GM18870 (cell line): ENCODE measurements around the gene ANKRD39.

Experiments
- ATAC-seq: cut with Tn5 transposase; IDR thresholded peaks from one replicate; pipeline ENCODE4 v1.9.1; 2021; ENCODE audit warnings: moderate library complexity; ENCODE audit not compliant: unreplicated experiment

Gene ANKRD39

GRCh38 chr2:96859099-96859649 lies 1.4 kb upstream of the ANKRD39 start:
- no peak for ATAC-seq

GRCh38 chr2:96856776-96857666 lies 795 bp downstream of the ANKRD39 start:
- peak; percentile 23 for ATAC-seq

DNA sequence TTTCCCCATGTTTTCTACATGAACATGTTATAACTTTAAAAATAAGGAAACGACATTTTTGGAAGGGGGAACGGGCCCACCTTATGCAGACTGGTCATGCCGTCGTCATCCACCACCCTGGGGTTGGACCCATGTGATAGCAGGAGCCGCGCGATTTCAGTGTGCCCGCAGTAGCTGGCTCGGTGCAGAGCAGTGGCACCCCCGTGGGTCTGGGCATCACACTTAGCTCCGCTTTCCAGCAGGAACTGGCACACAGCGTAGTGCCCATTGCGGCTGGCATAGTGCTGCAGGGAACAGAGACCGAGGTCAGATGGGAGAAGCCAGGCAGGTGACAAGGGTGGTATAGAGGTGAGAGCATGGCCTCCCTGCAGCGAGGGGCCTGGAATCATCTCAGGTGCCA lies 4.5 kb downstream of the ANKRD39 start:
- ATAC-seq: no peak

DNA sequence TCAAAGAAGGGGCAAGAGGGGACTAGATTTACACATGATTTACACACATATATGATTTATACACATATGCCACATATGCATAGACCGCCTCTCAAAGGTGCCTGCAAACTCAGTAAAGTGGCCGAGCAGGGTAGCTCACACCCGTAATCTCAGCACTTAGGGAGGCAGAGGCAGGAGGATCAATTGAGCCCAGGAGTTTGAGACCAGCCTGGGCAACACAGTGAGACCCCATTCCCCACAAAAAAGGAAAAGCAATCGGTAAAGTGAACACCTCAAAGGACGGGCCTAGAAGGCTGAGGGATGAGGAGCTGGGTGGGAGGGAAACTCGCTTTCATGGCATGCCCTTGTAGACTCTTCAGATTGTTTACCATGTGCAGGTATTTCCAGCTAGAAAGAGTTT lies 5.1 kb downstream of the ANKRD39 start:
- no peak for ATAC-seq

DNA sequence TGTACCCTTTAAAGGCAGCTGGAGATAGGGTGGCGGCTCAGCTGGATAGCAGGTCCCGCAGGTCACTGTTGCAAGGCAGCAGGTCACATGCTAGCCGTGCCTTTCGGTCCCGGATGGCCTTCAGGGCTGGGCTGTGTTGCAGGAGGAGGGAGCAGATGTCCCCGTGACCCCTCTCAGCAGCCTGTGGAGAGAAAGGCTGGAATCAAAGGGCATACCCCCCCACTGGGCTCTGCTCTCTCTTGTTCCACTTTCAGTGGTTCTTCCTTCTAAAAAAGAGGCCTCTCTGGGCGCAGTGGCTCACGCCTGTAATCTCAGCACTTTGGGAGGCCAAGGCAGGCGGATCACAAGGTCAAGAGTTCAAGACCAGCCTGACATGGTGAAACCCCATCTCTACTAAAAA lies 9.6 kb downstream of the ANKRD39 start:
- ATAC-seq: no peak

DNA sequence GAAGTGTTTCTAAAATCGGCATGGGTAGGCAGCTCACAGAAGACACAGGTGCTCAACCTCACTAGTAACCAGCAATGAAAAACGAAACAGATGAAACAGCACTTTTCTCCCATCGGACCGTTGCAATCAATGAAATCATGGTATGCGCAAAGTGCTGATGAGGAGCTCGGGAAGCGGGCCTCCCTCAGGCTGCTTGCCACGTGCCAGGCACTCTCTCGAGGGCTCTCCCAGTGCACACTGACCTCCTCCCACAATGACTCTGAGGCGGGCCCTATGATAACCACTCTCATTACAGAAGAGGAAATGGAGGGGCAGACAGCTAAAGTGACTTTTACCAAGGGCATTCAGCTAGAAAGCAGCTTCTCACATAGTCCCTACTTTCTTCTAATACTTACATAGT lies 10.2 kb downstream of the ANKRD39 start:
- ATAC-seq: no peak

- ATAC-seq: no peak
Observed at GRCh38 chr2:96846825-96847224, 11.0 kb downstream of the ANKRD39 start.

DNA sequence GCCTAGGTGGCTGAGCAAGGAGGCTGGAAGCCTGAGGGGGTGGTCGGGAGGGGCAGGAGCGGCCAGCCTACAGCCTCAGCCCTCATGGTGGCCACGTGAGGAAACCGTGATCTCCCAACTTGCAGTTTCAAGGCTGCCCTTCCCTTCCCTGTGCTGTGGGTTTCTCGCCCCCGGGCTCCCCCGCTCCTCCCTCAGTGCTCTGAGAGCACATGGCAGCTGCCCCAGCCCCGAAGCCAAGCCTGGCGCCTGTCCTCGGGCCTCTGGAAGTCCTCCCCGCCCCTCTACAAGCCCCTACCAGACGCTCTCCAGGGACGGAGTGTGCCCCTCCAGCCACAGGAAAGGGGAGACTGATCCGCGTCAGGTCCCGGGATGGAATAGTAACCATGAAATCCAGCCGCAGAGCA lies 13.4 kb downstream of the ANKRD39 start:
- ATAC-seq: no peak

DNA sequence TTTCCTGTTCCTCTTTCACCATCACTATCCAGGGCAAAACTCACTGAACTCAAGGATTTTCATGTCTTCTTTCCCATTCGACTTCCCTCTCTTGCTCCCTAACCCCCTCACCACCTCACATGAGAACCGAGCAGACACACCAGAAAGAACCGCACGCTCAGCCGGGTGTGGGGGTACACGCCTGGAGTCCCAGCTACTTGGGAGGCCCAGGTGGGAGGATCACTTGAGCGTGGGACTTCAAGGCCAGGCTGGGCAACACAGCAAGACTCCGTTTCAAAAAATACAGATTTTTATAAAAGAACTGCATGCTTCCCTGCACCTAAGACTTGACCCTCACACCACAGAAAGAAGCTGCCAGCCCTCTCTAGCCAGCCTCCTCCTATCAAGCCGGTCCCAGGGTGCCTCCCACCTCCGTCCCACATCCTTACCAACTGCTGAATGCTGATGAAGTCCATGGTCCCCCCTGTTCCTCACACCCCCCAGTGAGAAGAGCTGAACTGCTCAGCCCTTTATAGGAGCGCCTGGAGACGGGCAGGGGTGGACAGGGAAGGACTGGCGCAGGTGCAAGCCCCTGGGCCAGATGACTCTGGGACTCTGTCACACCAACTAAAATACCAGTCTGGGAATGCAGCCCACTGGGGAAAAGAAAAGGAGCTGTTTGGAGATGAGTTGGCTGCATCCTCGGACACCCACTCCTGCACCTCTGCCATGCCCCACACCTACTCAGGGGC lies 14.1 kb downstream of the ANKRD39 start, which contains the start of gene ANKRD23:
Gene ANKRD23 (minus strand): TSS at position 484 of the 731 bp plus-strand sequence. CDS start 29 bp downstream, at position 455.
- no peak for ATAC-seq

GRCh38 chr2:96842600-96842999 lies 15.2 kb downstream of the ANKRD39 start:
- no peak for ATAC-seq

- no peak for ATAC-seq
Observed at GRCh38 chr2:96841701-96842495, 15.9 kb downstream of the ANKRD39 start.

DNA sequence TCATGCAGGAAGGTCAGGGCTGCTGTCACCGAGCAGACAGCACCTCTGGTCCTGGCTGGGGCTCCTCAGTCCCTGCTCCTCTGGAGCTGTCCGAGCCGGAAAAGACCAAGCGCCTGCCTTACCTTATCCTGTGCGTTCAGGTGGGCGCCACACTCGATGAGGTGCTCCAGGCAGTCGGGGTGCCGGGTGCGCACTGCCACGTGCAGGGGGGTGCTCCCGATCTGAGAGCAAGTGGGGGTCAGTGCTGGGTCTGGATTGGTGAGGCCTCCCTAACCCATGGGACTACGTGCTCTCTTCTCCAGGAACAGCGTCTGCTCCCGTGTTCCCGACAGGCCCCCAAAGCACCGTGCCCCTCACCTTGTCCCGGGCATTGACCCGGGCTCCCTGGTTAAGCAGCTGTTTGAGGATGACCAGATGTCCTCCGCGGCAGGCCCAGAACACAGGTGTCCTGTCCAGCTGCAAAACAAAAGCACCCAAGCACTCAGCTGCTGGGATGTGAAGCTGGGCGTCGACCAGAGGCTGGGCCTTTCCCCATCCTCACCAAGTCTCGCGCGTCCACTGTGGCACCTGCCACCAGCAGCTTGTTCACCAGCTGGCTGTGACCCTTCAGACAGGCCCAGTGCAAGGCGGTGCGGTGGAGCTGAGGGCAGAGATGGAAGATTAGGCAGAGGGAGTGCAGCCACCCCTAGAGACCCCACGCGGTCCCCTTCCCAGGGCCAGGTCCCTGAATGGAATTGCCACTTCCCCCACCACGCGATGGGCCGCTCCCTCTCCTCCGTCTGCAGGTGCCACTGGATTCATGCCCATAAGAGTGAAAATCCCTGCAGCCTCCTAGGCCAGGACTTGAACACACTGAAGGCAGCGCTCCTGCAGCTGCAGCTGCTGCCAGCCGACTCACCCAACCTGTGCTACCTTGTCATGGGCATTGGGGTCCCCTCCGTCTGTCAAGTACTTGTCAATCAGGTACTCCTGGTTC lies 17.7 kb downstream of the ANKRD39 start:
- ATAC-seq: no peak

GRCh38 chr2:96839293-96839874 lies 18.4 kb downstream of the ANKRD39 start:
- ATAC-seq: no peak

DNA sequence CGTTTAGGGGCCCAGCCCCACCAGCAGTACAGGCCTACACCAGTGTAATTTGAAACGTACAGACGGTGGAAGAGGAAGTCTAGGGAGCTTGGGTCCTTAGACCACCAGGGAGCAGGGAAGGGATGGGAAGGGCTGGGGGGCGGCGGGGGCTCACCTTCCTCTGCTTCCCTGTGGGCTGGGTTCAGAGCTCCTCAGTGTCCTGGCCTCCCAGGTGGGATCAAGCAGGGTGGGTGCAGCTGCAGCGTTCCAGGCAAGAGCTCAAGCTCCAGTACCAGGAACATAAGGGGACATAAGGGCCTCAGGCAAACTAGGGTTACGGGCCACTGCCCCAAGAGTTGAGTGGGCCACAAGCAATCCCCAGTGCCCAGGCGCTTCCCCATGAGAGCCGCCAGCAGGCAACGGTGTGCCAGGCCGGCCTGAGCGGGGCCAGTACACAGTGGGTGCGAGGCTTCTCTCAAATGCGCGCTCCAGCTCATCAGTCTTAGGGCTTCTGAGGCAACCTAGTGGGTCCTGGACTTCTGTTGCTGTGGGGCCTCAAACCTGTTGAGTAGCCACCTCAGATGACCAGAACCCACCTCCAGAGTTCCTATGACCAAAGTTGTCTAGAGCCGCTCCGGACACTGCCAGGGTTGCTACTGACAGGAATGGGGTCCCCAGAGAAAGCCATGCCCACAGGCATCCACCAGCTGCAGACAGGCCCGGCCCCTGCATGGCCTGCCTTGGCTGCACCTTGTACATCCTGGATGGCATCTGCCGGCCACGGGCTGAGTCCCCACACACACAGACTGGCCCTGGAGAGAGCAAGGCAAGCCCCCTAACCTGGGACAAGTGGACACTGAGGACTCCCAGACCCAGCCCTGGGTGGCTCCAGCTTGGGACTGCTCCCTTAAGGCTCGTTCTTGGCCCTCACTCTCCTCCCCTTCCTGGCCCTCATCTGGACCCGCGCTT lies 19.2 kb downstream of the ANKRD39 start:
- no peak for ATAC-seq

DNA sequence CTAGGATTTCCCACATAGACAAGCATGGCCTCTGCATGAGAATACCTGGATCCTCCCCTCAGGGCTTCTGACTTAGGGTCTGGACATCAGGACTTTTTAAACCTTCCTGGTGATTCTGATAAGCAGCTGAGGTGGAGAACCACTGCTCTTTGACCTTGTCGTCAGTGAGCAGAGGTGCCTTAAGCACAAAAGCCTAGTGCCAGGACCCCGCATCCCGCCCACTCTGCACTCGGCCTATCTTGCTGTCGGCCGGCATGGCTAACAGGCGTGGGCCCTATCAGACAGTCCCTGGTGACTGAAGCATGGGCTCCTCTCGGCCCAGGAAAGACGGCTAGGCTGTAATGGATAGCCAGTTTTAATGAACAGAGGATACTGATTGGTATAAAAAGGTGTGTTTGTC lies 20.2 kb downstream of the ANKRD39 start:
- no peak for ATAC-seq

DNA sequence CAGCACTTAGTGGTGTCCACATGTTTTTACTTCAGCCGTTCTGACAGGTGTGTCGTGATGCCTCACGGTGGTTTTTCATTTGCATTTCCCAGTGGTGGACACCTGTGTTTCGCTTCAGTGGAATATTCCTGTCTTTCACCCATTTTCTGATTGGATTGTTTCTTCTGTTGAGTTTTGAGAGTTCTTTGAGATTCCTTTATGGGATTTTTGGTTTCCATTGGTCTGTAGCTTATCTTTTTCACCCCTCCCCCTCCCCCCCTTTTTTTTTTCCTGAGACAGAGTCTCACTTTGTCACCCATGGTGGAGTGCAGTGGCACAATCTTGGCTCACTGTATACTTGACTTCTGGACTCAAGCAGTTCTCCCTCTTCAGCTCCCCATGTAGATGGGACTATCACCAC lies 22.0 kb downstream of the ANKRD39 start:
- no peak for ATAC-seq

GRCh38 chr2:96832754-96833507 lies 24.9 kb downstream of the ANKRD39 start:
- ATAC-seq: no peak

- ATAC-seq: no peak
Observed at GRCh38 chr2:96832408-96832753, 25.4 kb downstream of the ANKRD39 start.
